GM23248 (cell line): ENCODE data around the gene GAS7.

Experiments used
- EZH2 ChIP-seq: fragments of 200-600 bp; sonication (generic); IDR thresholded peaks from 2 replicates; pipeline ENCODE4 v1.6.1; 2018; ENCODE audit warnings: antibody characterized with exemption, mild to moderate bottlenecking; ENCODE audit not compliant: insufficient read depth, poor library complexity, severe bottlenecking
- EZH2phosphoT487 ChIP-seq: fragments of 200-600 bp; sonication (generic); IDR thresholded peaks from 2 replicates; pipeline ENCODE4 v1.6.1; 2018; ENCODE audit warnings: antibody characterized with exemption, moderate library complexity, mild to moderate bottlenecking, low read depth; ENCODE audit not compliant: insufficient read depth

DNA sequence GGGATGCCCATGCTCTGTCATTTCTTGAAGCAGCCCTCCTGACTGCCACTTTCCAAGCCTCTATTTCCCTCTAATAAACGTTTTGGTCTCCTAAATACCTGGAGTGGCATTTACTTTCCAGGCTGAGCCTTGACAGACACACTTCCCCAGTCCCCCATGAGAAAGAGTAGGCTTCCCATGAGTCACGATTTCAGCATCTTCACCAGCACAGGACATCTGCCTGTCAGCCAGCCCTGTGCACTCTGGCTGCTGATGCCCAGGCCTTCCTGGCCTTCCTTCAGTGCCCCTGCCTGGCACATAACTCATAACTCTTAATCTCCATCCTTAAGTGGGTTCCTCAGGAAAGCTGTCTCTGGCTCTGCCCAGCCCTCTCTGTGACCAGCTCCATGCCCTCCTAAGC lies 30.8 kb upstream of the GAS7 start:
- no peak for TF ChIP-seq EZH2
- TF ChIP-seq EZH2phosphoT487: no peak
